ENCODE data around the gene MTAP.

The MTAP gene

DNA sequence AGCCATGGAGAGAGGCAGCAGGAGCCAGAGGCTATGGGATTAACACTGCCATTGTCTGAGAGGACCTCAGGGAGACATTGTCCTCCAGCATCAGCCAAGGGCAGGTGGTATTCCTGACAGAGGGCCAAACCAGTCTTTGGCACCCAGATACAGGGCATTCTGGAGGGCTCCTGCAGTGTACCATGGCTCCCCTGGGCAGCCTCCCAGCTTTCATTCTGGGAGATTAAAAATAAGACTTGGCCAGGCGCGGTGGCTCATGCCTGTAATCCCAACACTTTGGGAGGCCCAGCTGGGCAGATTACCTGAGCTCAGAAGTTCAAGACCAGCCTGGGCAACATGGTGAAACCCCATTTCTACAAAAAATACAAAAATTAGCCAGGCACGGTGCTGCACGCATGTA, 4.2 kb downstream of the MTAP start:
- no peak for TF ChIP-seq CTCF (IDR thresholded peaks at IDR 0.05)
- H3K9me3 Mint-ChIP-seq = no peaks in the 10 kb centered on the region
- peaks cover 43% of the 10 kb centered on the region for H3K36me3 Mint-ChIP-seq (ENCODE audit: low read depth)
- H3K4me1 Mint-ChIP-seq = peaks cover 68% of the 10 kb centered on the region
- DNase-seq = no peak
- peaks cover under 1% of the 10 kb centered on the region for H3K27me3 Mint-ChIP-seq (ENCODE audit: low read depth, poor library complexity)
- no peak overlapping the region for H3K4me3 Mint-ChIP-seq
- peak overlapping the region; percentile 2 for H3K27ac Mint-ChIP-seq

- H3K36me3 Mint-ChIP-seq (ENCODE audit: low read depth) = peaks cover 48% of the 10 kb centered on the region
- H3K9me3 Mint-ChIP-seq = no peaks in the 10 kb centered on the region
- TF ChIP-seq CTCF (IDR thresholded peaks at IDR 0.05) = no peak
- no peak for DNase-seq
- peaks cover 42% of the 10 kb centered on the region for H3K4me1 Mint-ChIP-seq
- no peak overlapping the region for H3K27ac Mint-ChIP-seq
- no peak overlapping the region for H3K4me3 Mint-ChIP-seq
- H3K27me3 Mint-ChIP-seq (ENCODE audit: low read depth, poor library complexity) = no peaks in the 10 kb centered on the region
Observed at GRCh38 chr9:21810388-21810787, 8.0 kb downstream of the MTAP start.

DNA sequence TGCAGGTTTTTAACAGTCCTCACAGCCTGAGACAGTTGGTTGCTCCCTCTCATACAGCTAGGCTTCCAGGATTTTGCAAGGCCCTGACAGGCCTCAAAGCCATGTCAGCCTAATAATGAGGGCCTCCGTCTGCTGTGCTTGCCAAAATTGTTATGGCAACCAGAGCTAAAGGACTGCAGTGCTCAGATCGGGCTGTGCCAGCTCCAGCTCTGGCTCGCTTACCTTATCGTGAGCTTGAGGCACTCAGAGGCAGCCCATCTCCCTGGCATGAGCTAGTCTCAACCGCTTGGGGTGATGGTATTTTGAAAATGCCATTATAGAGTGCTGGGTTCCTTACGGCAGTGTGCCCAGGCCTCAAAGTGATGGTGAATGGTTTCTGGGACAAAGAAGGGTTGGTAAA, 8.4 kb downstream of the MTAP start:
- TF ChIP-seq CTCF (IDR thresholded peaks at IDR 0.05) = no peak
- Mint-ChIP-seq H3K4me1 (peaks cover 37% of the 10 kb centered on the region), H3K27ac (no peak overlapping the region), H3K27me3 (ENCODE audit: low read depth, poor library complexity) (no peaks in the 10 kb centered on the region), H3K36me3 (ENCODE audit: low read depth) (peaks cover 48% of the 10 kb centered on the region), H3K9me3 (no peaks in the 10 kb centered on the region), H3K4me3 (no peak overlapping the region)
- no peak for DNase-seq

DNA sequence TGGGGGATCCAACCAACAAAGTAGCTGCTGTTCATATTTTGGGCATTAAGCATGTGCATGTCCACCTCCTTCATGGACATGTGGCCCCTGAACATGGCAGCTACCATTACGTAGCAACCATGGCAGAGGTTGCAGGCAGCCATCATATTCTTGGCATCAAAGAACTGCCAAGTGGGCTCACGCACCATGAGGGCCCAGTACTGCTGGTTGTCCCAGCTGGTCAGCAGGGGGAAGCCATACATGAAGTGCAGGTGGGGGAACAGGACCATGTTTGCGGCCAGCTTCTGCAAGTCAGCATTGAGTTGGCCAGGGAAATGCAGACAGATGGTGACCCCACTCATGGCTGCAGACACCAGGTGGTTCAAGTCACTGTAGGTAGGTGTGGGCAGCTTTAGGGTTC, 9.5 kb downstream of the MTAP start:
- peaks cover 28% of the 10 kb centered on the region for H3K4me1 Mint-ChIP-seq
- DNase-seq = no peak
- no peak for TF ChIP-seq CTCF (IDR thresholded peaks at IDR 0.05)
- H3K9me3 Mint-ChIP-seq = no peaks in the 10 kb centered on the region
- peaks cover under 1% of the 10 kb centered on the region for H3K27me3 Mint-ChIP-seq (ENCODE audit: low read depth, poor library complexity)
- no peak overlapping the region for H3K4me3 Mint-ChIP-seq
- H3K36me3 Mint-ChIP-seq (ENCODE audit: low read depth) = peaks cover 51% of the 10 kb centered on the region
- peak overlapping the region; percentile 95 for H3K27ac Mint-ChIP-seq

GRCh38 chr9:21812415-21812814, 10.0 kb downstream of the MTAP start:
- peaks cover 55% of the 10 kb centered on the region for H3K36me3 Mint-ChIP-seq (ENCODE audit: low read depth)
- H3K27ac Mint-ChIP-seq = peak overlapping the region; percentile 95
- peaks cover 2% of the 10 kb centered on the region for H3K27me3 Mint-ChIP-seq (ENCODE audit: low read depth, poor library complexity)
- no peak overlapping the region for H3K4me3 Mint-ChIP-seq
- no peak for DNase-seq
- TF ChIP-seq CTCF (IDR thresholded peaks at IDR 0.05) = no peak
- peaks cover 23% of the 10 kb centered on the region for H3K4me1 Mint-ChIP-seq
- H3K9me3 Mint-ChIP-seq = no peaks in the 10 kb centered on the region

GRCh38 chr9:21812946-21813568, 10.6 kb downstream of the MTAP start:
- peaks cover 3% of the 10 kb centered on the region for H3K9me3 Mint-ChIP-seq
- peaks cover 58% of the 10 kb centered on the region for H3K36me3 Mint-ChIP-seq (ENCODE audit: low read depth)
- peak; percentile 87 for TF ChIP-seq CTCF (IDR thresholded peaks at IDR 0.05)
- H3K4me3 Mint-ChIP-seq = no peak overlapping the region
- no peak overlapping the region for H3K27ac Mint-ChIP-seq
- H3K4me1 Mint-ChIP-seq = peaks cover 16% of the 10 kb centered on the region
- DNase-seq = peak; percentile 70
- H3K27me3 Mint-ChIP-seq (ENCODE audit: low read depth, poor library complexity) = peaks cover 5% of the 10 kb centered on the region

Measured in nephron progenitor cell (in vitro differentiated cells).